ENCODE data around the gene MTO1.
A peak's percentile ranks its signal among the peaks of the same experiment; 100 is the strongest.
"Not testable (repeated sequence)": the region's sequence is repeated elsewhere in the genome, so short reads cannot be mapped to it uniquely, and the experiment has no call there.

Gene MTO1

DNA sequence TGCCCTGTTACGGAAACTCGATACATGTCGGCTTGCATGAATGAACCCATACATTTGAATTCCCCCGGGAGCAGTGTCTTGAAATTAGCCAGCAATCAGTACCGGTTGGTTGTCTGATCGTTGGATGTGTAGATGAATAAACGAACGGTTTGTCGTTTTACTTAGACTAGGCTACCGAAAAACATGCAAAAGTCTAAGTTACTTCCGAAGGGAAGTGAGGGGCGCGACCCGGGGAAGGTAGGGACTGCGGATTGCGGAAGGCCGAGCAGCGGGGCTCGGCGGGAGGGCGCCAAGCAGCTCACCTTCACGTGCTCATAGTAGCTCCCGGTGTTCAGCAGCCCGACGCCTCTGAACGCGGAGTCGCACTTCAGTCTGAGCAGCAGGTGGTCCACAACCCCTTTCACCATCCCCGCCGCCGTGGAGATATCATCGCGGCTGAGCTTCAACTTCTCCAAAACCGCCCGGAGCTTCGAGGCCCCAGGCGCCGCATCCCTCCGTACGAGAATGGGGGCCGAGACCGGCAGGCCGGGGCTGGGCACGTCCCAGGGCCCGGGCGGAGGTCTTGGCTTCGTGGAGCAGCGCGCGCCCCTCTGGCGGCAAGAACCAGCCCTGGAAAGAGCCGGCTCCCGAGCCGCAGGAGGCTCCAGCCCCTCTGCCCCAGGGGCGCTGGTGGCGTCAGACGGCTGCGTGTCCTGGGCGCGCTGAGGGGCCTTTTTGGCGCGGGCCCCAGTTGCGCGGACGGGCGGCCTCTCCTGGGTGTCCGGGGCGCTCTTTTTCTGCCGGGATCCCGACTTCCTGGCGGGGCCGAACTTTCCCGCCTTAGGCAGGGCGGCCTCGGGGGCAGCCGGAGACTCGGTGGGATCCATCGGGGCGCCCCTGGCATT lies 10.1 kb upstream of the MTO1 start:
- peak; percentile 9 for DNase-seq (ENCODE audit: low read depth)
- in situ Hi-C loops (cut with HindIII; ENCODE audit: low sequenced_read_pairs) = no loop called here
- TF ChIP-seq, protein P1, sequence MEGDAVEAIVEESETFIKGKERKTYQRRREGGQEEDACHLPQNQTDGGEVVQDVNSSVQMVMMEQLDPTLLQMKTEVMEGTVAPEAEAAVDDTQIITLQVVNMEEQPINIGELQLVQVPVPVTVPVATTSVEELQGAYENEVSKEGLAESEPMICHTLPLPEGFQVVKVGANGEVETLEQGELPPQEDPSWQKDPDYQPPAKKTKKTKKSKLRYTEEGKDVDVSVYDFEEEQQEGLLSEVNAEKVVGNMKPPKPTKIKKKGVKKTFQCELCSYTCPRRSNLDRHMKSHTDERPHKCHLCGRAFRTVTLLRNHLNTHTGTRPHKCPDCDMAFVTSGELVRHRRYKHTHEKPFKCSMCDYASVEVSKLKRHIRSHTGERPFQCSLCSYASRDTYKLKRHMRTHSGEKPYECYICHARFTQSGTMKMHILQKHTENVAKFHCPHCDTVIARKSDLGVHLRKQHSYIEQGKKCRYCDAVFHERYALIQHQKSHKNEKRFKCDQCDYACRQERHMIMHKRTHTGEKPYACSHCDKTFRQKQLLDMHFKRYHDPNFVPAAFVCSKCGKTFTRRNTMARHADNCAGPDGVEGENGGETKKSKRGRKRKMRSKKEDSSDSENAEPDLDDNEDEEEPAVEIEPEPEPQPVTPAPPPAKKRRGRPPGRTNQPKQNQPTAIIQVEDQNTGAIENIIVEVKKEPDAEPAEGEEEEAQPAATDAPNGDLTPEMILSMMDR (IDR thresholded peaks at IDR 0.05; ENCODE audit: low read depth, low read length, missing control alignments) = no peak
- H3K4me3 ChIP-seq (ENCODE audit: low read depth, low read length) = peak overlapping the region; percentile 51

DNA sequence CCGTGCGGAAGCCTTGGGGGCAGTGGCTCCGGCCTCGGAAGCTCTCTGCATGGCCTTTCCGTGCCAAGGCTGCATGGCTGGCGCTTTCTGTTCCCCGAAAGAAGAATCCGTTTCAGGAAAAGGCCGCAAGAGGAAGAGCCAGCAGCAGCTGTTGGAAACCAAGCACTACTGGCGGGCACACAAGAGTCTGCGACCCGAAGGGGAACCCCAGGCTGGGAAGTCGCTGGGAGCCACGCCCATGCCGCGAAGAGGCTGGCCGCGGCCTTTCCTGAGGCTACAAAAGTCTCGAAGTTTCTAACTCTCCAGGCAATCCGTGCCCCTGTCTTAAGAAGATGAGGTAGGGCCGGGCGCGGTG lies 9.5 kb upstream of the MTO1 start, which contains the start of gene CGAS:
Gene CGAS, minus strand, starts transcription at position 191 of the 355 bp plus-strand sequence. Its CDS starts 116 bp downstream, at position 75.
- TF ChIP-seq, protein P1 (IDR thresholded peaks at IDR 0.05; ENCODE audit: low read depth, low read length, missing control alignments) = no peak
- in situ Hi-C loops (cut with HindIII; ENCODE audit: low sequenced_read_pairs) = no loop called here
- peak within 1 kb of the TSS; percentile 51 for H3K4me3 ChIP-seq (ENCODE audit: low read depth, low read length)
- DNase-seq (ENCODE audit: low read depth) = peak; percentile 3

DNA sequence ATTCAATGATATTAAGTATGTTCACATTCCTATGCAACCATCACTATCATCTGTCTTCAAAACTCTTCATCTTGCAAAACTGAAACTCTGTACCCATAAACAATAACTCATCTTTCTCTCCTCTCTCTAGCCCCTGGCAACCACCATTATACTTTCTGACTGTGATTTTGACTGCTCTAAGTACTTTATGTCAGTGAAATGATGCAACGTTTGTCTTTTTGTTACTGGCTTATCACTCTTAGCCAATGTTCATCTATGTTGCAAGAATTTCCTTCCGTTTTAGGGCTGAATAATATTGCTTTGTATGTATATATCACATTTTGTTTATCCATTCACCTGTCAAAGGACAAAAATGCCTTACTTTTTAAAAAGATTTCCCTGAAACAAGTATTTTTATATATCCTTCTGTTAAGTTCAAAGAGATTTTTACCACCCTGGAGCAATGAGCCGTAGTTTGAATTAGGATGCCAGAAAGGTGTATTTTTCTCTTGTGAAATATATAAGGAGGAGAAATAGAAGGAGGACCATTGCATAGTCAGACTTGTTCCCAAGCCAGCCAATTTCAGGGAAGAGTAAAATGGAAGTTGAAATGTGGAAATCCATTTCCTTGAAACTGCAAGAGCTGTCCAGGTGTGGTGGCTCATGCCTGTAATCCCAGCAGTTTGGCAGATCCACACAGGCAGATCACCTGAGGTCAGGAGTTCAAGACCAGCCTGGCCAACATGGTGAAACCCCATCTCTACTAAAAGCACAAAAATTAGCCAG lies 5.5 kb upstream of the MTO1 start:
- DNase-seq (ENCODE audit: low read depth) = no peak

DNA sequence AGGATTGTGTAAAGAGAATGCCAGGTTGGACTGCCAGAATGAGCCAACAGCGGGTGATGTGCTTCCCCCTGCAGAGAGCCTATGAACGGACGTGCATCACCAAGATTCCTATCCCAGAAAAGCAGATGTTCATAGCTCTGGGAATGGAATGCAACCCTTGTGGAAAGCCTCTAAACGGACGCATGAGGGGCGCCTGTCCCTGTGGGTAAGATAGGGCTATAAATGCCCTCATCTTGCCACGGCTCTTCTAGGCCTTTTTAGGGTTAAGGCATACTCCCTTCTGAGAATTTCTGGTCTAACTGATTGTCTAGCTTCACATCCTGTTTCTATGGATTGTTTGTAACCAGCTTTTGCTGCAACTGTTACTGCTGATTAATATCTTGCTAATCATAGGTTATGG lies 2.1 kb upstream of the MTO1 start:
- DNase-seq (ENCODE audit: low read depth); H3K4me3 ChIP-seq (ENCODE audit: low read depth, low read length); in situ Hi-C loops (cut with HindIII; ENCODE audit: low sequenced_read_pairs): not testable (repeated sequence)

More for the DNA sequence above, 5.5 kb upstream of the MTO1 start:
- H3K4me3 ChIP-seq (ENCODE audit: low read depth, low read length) = no peak overlapping the region
- in situ Hi-C loops (cut with HindIII; ENCODE audit: low sequenced_read_pairs) = no loop called here
- TF ChIP-seq, protein P1 (IDR thresholded peaks at IDR 0.05; ENCODE audit: low read depth, low read length, missing control alignments) = no peak

DNA sequence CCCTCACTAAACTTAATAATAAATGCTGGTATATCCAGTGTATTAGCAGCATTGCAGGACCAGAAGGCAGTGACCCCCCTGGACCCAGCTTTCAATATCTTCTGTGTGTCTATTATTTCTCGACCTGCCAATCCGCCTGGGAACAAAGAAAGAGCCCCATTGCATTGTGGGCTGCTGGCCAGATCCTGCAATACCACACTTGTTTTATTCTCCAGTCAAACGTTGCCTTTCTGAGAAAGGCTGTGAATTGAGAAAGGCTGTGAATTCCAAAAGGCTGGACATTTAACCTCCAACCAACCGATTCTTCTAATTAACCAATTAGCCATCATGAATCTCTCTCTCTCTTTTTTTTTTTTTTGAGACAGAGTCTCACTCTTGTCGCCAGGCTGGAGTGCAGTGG lies 1.5 kb upstream of the MTO1 start:
- in situ Hi-C loops (cut with HindIII; ENCODE audit: low sequenced_read_pairs) = no loop called here
- no peak for DNase-seq (ENCODE audit: low read depth)
- TF ChIP-seq, protein P1 (IDR thresholded peaks at IDR 0.05; ENCODE audit: low read depth, low read length, missing control alignments) = no peak
- no peak overlapping the region for H3K4me3 ChIP-seq (ENCODE audit: low read depth, low read length)

DNA sequence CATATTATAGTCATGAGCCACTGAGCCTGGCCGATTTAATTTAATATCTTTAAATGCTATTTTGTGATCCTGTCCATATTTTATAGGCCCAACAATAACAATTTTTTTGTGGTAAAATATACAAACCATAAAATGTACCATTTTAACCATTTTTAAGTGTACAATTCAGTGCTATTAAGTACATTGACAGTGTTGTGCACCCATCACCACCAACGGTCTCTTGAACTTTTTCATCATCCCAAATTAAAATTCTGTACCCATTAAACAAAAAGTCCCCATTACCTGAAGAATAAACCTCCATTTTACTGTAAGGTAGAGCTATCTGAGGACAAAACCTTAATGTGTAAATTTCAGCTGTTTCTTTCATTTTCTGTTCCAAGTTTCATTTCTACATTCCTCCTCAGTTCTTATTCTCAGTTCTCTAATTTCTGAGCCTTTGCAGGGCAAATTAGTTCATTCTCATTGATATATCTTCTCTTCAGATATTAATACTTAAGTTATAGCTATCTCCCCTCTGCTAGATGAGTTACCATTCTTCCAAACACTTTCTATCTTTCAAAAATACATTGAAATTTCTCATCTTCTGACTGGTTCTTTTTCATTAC lies 10.3 kb downstream of the MTO1 start:
- in situ Hi-C loops (cut with HindIII; ENCODE audit: low sequenced_read_pairs) = no loop called here
- no peak overlapping the region for H3K4me3 ChIP-seq (ENCODE audit: low read depth, low read length)
- TF ChIP-seq, protein P1 (IDR thresholded peaks at IDR 0.05; ENCODE audit: low read depth, low read length, missing control alignments) = no peak
- DNase-seq (ENCODE audit: low read depth) = no peak
